Caki2 (cell line): ENCODE data around the gene ATP5F1E. TPM values are rescaled to one million over a fixed set of nuclear protein-coding genes. Genes with fewer than 3 reads are reported as not detected.

Experiments used
- DNase-seq: peaks from one replicate; pipeline ENCODE4 v3.0.0-alpha.2; 2015; ENCODE audit warnings: low read depth
- in situ Hi-C: cut with HindIII; loops from 2 replicates; pipeline ENCODE4 v1.10.0; 2016; ENCODE audit warnings: low sequenced_read_pairs, low pct_unique_long_range_greater_than_20kb, mixed read lengths
- total RNA-seq: library from RNA; depleted of rRNA; stranded (reverse); fragments of >200 nt; shearing (Covaris generic); gene quantifications from 2 replicates; pipeline ENCODE4 v1.2.3, GENCODE V29; 2014; ENCODE audit warnings: low replicate concordance

The ATP5F1E gene
- total RNA-seq, 1 experiment from 2014 or later, result 42.7 TPM

GRCh38 chr20:59000326-59000725, 31.8 kb downstream of the ATP5F1E start:
- no peak for DNase-seq
- in situ Hi-C loops, result no loop called here

GRCh38 chr20:58998656-58999055, 33.5 kb downstream of the ATP5F1E start:
- DNase-seq, result no peak
- in situ Hi-C loops, result no loop called here

DNA sequence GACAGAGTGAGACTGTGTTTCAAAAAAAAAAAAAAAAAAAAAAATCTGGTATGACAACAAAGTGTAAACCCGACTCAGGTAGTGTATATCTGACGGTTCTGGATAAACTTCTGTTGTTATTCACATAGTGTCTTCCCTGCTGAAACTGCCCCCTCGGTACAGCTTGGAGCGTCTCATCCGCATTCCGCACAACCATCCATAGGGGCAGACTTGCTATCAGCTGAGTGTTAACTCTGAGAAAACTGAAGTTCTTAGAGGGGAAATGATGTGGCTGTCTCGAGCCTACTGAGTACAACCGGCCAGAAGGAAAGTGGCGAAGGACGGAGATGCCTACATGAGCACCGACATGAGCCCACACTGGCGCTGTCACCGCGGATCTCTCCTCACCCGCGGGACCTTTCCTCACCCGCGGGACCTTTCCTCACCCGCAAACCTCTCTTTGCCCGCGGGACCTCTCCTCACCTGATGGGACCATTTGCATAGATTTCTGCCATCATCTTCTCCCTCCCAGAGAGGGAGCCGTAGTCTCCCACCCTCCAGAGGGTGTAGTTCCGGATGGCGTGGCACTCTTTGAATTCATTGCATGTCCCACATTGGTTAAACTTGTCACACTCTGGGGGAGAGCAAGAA, 34.9 kb downstream of the ATP5F1E start:
- no peak for DNase-seq
- in situ Hi-C loops, result no loop called here

DNA sequence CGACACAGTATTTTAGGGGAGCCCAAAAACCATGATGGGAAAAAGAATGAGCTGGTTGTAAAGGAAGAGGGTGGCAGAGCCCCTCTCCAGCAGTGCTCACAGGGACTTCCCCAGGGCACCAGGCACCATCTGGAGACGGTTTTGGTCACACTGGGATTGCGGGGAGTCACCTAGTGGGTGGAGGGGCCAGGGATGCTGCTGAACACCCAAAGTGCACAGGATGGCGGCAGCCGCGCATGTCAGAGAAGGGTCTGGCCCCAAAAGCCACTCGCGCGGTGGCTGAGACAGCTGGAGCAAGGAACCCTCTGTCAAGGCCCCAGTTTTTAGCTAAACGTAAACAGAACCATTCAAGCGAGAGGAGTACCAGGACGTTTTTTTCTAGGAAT, 35.9 kb downstream of the ATP5F1E start:
- in situ Hi-C loops, result no loop called here
- no peak for DNase-seq

GRCh38 chr20:58995461-58996225, 36.5 kb downstream of the ATP5F1E start:
- DNase-seq, result peak; percentile 42
- in situ Hi-C loops, result no loop called here

GRCh38 chr20:58994390-58995159, 37.6 kb downstream of the ATP5F1E start:
- DNase-seq, result no peak
- in situ Hi-C loops, result no loop called here

- in situ Hi-C loops, result no loop called here
- DNase-seq, result no peak
These were observed 38.5 kb downstream of the ATP5F1E start for GRCh38 chr20:58993332-58994248.

- DNase-seq, result no peak
- in situ Hi-C loops, result no loop called here
These were observed 39.2 kb downstream of the ATP5F1E start for GRCh38 chr20:58992911-58993310.

DNA sequence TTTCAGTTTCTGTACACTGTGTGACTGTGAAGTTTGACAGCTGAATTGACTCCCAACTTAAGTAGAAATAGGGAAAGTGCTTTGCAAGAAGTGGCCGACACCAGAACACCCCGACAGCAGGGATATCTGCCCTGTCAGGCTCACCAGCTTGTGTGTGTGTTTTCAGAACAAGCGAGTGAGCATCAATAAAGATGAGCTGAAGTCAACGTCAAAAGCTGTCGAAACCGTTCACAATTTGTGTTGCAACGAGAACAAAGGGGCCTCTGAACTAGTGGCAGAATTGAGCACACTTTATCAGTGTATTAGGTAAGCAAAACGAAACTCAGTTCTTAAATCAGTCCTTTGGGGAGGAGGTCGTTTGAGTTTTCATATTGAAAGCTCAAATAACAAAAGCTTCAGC, 40.4 kb downstream of the ATP5F1E start:
- in situ Hi-C loops, result no loop called here
- no peak for DNase-seq

DNA sequence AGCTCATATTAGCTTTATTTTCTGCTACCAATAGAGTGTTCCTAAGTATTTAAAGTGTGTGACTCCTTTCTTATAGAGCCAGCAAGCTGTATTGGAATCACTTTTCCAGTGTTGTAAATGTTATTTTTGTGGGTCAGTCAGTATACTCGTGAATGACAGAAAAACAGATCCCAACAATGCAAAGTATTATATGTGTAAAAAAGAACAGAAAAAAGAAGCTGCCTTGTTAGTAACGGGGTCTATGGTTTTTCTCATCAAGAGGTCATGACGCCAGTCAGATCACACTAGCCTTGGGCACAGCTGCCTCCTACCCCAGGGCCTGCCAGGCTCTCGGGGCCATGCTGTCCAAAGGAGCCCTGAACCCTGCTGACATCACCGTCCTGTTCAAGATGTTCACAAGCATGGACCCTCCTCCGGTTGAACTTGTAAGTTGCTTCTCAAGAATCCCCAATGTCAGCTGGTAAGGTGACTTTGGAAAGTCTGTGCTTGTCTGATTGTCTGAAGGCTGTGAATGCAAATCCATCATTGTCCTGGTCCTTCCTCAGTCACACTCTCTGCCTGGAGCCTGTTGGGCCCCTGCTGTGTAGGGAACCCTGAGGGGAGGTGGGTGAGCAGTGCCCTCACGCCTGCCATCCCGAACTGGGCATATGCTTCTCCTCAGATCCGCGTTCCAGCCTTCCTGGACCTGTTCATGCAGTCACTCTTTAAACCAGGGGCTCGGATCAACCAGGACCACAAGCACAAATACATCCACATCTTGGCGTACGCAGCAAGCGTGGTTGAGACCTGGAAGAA, 41.3 kb downstream of the ATP5F1E start:
- no peak for DNase-seq
- in situ Hi-C loops, result no loop called here

- in situ Hi-C loops, result no loop called here
- DNase-seq, result no peak
These were observed 42.9 kb downstream of the ATP5F1E start for GRCh38 chr20:58989196-58989595.

DNA sequence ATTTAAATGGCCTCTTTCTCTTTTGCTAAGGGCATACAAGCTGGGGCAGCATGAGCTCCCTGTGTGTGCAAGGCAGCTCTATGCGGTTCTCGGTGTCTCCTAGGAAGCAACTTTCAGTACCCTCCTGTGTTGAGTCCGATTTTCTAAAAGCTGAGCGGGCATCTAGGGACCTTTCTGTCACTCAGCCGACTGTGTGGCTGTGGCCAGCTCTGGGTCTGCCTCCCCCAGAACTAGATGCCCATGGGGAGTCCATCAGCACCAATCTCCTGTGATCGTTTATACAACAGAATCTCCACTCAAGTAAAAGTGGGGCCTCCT, 43.6 kb downstream of the ATP5F1E start:
- in situ Hi-C loops, result no loop called here
- DNase-seq, result no peak

DNA sequence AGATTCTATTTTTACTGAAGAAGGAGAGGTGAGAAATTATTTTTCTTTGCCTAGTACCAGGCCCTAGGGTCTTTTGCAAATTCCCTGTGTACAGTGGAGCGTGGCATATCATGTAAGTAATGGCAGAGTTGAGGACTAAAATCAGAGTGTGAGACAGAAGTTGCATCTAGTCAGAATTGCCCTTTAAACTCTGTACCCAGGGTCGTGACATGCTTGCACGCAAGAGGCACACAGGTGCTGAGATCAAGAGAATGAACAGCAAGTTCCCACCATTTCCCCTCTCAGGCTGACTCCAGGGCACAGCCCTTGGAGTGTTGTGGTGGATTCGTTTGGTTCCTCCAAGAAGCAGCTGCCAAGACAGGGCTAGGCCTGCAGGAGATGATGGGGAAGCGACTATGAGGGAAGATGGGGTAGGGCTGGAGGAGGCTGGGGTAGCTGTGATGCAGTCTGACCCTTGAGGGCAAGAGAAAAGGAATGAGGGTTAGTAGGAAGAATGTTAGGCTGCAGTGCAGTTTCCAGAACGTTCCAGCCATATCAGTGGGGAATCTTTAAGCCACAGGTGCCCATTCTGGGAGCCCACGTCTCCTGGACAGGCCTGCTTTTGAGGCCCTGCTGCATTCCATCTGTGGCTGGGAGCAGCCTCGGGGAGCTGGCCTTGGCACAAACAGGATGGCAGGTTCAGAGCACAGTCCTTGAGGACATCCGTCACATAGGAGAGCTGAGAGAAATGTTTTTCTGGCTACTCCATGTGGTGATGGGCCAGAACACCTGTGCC, 44.2 kb downstream of the ATP5F1E start:
- in situ Hi-C loops, result no loop called here

GRCh38 chr20:58986968-58987517, 45.1 kb downstream of the ATP5F1E start:
- in situ Hi-C loops, result no loop called here
- DNase-seq, result no peak

More for the DNA sequence above, 44.2 kb downstream of the ATP5F1E start:
- DNase-seq, result no peak

DNA sequence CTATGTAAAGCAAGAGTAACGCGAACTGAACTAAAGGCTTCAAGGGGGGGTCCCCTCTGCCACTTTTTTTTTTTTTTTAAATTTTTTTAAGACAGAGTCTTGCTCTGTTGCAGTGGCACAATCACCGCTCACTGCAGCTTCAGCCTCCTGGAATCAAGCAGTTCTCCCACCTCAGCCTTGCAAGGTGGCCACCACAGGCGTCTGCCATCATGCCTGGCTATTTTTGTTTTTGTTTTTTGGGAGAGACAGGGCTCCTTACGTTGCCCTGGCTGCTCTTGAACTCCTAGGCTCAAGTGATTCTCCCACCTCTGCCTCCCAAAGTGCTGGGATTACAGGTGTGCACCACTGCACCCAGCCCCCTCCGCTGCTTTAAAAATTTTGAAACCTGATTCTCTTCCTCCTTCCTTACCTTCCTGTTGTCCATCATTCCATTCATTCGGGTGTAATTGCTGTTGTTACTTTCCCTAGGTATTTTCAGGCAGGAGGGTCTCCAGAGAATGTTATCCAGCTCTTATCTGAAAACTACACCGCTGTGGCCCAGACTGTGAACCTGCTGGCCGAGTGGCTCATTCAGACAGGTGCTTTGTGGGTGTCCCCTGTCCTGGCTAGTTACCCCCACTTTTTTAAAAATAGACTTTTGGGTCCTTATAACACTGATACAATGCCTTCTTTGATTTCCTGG, 45.7 kb downstream of the ATP5F1E start:
- no peak for DNase-seq
- in situ Hi-C loops, result no loop called here

DNA sequence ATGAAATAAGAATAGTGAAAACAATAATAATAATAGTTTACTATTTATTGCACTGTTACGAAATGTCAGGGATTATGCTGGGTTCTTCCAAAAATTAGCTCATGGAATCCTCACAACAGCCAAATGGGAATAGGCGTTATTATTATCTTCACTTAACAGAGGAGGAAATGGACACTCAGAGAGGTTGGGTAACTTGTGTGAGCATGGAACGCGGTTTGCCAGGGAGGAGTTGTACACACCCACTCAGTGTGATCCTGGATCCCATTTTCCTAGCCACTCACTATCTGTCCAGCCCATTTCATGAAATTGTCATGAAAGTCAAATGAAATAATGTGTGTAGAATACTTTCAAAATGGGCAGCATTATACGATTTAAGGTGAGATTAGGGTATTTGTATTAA, 46.5 kb downstream of the ATP5F1E start:
- in situ Hi-C loops, result no loop called here
- no peak for DNase-seq
